ENCODE data around the gene DNPEP.
A peak's percentile ranks its signal among the peaks of the same experiment; 100 is the strongest.
"Not testable (repeated sequence)": the region's sequence is repeated elsewhere in the genome, so short reads cannot be mapped to it uniquely, and the experiment has no call there.

The DNPEP gene

DNA sequence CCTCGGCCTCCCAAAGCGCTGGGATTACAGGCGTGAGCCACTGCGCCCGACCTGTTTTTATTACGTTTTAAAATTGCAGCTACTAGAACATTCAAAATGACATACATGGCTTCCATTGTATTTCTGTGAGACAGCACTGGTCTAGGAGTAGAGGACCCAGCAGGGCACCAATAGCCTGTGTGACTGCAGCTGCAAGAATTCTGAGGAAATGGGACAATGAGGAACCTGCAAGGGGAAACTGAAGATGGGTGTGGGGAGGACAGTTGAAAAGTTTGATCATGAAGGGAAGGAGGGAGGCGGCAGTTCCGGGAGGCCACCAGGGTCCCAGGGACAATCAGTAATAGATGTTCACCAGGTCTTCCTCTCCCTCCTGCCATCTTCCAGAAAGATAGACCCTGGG is 13.9 kb upstream of the DNPEP start:
- TF ChIP-seq, protein P1, sequence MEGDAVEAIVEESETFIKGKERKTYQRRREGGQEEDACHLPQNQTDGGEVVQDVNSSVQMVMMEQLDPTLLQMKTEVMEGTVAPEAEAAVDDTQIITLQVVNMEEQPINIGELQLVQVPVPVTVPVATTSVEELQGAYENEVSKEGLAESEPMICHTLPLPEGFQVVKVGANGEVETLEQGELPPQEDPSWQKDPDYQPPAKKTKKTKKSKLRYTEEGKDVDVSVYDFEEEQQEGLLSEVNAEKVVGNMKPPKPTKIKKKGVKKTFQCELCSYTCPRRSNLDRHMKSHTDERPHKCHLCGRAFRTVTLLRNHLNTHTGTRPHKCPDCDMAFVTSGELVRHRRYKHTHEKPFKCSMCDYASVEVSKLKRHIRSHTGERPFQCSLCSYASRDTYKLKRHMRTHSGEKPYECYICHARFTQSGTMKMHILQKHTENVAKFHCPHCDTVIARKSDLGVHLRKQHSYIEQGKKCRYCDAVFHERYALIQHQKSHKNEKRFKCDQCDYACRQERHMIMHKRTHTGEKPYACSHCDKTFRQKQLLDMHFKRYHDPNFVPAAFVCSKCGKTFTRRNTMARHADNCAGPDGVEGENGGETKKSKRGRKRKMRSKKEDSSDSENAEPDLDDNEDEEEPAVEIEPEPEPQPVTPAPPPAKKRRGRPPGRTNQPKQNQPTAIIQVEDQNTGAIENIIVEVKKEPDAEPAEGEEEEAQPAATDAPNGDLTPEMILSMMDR (IDR thresholded peaks at IDR 0.05; ENCODE audit: control insufficient read depth, extremely low read depth, insufficient read depth): no peak
- no peak for DNase-seq (ENCODE audit: low read depth)
- H3K4me3 ChIP-seq (ENCODE audit: low read depth, low read length): no peak overlapping the region

DNA sequence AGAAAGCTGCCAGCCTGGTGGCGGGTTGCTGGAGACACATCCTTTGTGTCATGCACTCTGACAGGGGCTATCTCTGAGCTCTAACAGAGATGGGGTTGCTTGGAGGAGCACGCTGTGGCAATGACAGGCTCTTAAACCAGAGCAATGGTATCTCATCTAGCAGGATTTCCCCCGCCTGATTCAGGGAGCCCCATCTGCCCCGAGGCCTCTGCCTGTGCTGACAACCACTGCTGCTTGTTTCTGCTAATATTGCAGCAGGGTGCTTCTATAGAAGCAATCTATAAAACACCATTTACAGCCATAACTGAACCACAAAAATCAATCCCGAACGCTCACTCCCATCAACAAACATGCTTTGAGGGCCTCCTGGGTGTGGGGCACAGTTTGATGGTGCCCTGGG is 12.8 kb upstream of the DNPEP start:
- TF ChIP-seq, protein P1 (IDR thresholded peaks at IDR 0.05; ENCODE audit: control insufficient read depth, extremely low read depth, insufficient read depth): no peak
- no peak for DNase-seq (ENCODE audit: low read depth)
- H3K4me3 ChIP-seq (ENCODE audit: low read depth, low read length): no peak overlapping the region

DNA sequence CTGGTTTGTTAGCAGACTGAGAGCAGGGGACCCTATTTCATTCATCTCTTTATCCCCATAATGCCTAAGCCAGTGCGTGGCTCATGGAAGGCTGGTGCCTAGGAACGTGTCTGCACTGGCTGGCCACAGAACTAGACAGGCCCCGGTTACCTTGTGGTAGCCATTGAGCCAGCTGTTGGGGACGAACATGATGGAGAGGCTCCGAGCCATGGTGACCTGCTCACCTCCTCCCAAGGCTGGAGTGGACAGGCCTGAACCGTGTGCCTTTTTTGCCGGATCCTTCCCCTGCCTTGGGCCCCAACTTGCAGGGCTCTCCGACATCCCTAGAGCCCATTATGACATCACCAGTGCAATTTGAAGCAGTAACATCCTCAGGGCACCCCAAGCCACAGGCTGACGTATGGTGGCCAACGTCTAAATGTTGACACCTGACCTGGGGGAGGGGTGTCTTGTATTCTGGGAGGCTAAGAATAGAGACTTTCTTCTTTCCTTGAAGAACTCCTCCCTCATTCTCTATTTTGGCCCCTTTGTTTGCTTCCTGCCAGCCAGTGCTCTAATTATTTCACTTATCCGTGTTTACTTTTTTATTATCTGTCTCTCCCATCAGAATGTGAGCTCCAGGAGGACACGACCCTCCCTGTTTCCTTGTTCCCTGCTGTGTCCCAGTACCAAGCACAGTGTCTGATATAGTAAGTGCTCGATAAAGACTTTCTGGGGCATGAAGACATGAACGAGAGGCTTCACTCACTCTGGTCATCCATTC is 12.2 kb upstream of the DNPEP start:
- TF ChIP-seq, protein P1 (IDR thresholded peaks at IDR 0.05; ENCODE audit: control insufficient read depth, extremely low read depth, insufficient read depth): no peak
- H3K4me3 ChIP-seq (ENCODE audit: low read depth, low read length): no peak overlapping the region
- peak; percentile 50 for DNase-seq (ENCODE audit: low read depth)

DNA sequence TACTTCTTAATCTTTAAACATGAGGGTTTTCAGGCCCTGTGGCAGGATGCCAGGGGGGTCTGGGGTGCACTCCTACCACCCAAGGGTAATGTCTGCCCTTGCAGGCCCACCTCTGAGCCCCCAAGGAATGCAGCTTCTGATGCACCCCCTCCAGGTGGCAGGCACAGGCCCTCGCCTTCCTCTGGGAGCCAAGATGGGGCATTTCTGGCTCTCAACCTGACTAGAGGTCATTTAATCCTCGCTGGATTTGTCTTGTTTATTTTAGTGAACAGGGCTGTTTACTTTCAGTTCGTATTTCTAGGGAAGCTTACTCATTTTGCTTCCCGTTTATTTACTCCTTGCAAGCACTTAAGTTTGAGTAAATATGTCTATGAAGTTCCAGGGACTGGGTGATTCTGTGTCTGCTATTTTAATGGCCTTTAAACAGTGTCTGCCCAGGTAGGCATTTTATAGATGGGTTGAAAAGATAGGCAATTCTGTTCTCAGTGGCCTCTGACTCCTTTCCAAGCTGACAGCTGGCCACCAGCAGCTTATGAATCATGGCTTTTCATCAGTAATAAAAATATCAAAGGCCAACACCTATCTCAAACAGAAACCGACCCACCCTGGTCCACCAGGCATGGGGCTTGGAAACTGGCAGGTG is 11.1 kb upstream of the DNPEP start:
- peak; percentile 99 for DNase-seq (ENCODE audit: low read depth)
- TF ChIP-seq, protein P1 (IDR thresholded peaks at IDR 0.05; ENCODE audit: control insufficient read depth, extremely low read depth, insufficient read depth): no peak
- no peak overlapping the region for H3K4me3 ChIP-seq (ENCODE audit: low read depth, low read length)

DNA sequence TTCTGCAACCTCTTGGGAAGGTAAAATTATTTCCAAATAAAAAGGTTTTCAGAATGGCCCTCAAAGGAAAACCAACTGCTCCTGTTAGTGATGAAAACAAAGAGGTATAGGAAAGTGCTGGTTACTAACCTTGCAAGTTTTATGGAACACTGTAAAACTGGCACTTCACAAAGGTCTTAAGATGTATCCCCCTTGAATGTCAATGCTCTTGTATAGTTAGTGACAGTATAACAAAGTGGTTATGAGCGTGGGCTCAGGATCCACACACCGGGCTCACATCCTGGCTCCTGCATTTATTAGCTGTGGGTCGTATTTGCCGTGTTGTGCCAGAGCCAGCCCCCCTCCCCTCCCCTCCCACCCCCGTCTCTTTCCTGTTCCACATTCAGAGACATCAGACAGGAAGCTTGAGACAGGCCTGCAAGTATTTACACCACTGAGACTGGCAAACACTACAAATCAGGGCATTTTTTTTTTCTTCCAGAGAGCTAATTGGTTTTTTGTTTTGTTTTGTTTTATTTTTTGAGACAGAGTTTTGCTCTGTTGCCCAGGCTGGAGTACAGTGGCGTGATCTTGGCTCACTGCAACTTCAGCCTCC is 9.2 kb upstream of the DNPEP start:
- TF ChIP-seq, protein P1 (IDR thresholded peaks at IDR 0.05; ENCODE audit: control insufficient read depth, extremely low read depth, insufficient read depth): no peak
- H3K4me3 ChIP-seq (ENCODE audit: low read depth, low read length): no peak overlapping the region
- no peak for DNase-seq (ENCODE audit: low read depth)

DNA sequence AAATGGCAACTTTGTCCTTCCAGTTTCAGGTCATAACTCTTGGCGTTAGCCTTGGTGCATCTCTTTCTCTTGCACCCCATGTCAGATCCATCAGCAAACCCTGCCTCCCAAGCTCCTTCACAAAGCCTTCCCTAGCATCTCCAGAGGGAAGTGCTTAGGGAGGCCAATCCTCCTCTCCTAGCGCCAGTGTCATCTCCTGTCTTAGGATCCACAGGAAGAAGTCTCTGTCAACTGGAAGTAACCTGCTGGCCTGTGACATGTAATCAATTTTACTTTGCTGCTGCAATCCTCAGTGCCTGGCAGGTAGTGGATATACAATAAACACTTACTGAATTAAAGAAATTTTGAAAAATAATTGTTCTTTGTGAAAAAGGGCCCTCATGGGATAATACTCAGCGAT is 7.9 kb upstream of the DNPEP start:
- no peak for DNase-seq (ENCODE audit: low read depth)
- TF ChIP-seq, protein P1 (IDR thresholded peaks at IDR 0.05; ENCODE audit: control insufficient read depth, extremely low read depth, insufficient read depth): no peak
- H3K4me3 ChIP-seq (ENCODE audit: low read depth, low read length): no peak overlapping the region

DNA sequence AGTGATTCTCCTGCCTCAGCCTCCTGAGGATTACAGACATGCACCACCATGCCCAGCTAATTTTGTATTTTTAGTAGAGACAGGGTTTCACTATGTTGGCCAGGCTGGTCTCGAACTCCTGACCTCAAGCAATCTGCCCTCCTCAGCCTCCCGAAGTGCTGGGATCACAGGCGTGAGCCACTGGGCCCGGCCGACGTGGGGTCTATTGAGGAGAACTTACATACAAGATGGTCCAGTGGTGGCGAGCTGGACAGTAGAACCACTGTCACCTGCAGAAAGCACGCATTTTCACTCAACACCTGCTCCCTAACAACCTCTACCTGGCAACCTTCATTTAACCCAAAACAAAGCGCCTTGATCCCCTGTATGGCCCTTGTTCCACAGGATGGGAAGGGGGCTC is 7.3 kb upstream of the DNPEP start:
- H3K4me3 ChIP-seq (ENCODE audit: low read depth, low read length); DNase-seq (ENCODE audit: low read depth): not testable (repeated sequence)

Measured in LNCaP clone FGC (cell line).